HG02798 (cell line): Measurements from ENCODE around the gene ZKSCAN1.

Experiments used
- ATAC-seq: cut with Tn5 transposase; IDR thresholded peaks from one replicate; pipeline ENCODE4 v1.9.1; 2021; ENCODE audit warnings: mild to moderate bottlenecking; ENCODE audit not compliant: unreplicated experiment, poor library complexity

ZKSCAN1 gene

DNA sequence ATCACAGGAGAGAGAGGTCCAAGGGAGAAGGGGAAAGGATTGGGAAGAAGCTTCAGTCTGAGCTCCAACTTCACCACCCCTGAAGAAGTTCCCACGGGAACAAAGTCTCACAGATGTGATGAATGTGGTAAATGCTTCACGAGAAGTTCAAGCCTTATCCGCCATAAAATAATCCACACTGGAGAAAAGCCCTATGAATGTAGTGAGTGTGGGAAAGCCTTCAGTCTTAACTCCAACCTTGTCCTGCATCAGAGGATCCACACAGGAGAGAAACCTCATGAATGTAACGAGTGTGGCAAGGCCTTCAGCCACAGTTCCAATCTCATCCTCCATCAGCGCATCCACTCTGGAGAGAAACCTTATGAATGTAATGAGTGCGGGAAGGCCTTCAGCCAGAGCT is 18.1 kb downstream of the ZKSCAN1 start:
- no peak for ATAC-seq

DNA sequence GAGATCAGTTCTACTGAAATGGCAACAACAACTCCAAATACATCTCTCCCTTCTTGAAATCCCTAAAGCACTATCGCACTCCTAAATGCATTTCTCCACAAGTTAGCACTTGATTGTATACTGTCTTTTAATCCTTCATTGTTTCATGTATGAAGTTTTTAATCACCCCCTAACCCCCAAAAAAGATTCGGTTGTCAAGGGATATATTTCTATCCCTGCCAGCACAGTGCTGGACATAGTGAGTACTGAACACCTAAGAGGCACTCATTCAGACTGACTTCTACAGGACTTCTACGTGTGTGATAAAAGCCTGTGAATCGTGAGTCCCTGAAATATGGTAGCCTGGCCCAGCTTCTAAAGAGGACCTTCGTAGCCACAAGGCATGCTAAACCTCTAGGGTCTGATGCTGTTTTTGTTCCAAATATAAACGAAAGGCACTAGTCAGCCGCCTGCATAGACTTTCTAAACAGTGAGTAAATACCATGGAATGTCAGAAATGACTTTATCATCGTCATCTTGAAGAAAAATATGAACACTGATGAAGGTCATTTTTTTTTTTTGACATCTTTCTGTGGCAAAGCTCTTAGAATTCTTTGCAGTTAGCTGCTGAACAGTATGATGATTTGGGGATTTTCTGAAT is 19.6 kb downstream of the ZKSCAN1 start:
- ATAC-seq, result no peak

- ATAC-seq, result no peak
These were observed 20.5 kb downstream of the ZKSCAN1 start for GRCh38 chr7:100035876-100036275.

DNA sequence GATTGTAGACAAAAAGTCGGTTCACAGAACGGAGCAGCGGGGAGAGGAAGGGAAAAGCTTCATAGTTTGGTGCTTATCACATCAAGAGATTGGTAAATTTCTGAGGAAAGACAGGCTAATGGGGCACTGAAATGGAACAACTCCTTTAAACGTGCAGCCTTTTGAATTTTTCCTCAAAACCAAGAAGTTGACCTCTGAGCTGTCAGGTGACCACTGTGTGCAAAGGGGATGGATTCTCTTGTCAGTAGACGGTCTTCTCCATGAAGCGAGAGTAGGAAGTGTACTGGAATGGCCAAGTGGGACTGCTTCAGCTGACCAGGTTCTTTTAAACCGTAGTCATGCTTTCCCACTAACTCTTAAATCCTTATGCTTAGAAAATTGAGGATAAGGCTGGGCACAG is 22.9 kb downstream of the ZKSCAN1 start:
- no peak for ATAC-seq

GRCh38 chr7:100040575-100040974 is 25.2 kb downstream of the ZKSCAN1 start:
- no peak for ATAC-seq

GRCh38 chr7:100044718-100045117 is 29.3 kb downstream of the ZKSCAN1 start:
- no peak for ATAC-seq

DNA sequence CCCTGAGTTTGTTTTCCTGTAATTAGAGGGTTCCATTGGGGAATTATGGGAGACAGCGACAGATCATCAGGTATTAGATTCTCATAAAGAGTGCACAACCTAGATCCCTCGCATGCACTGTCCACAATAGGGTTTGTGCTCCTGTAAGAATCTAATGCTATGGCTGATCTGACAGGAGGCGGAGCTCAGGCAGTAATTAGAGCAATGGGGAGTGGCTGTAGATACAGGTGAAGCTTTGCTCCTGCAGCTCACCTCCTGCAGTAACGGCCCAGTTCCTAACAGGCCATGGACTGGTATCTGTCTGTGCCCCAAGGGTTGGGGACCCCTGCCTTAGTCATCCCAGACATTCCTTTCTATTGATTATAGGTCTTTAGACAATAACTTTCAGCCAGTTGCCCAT is 33.3 kb downstream of the ZKSCAN1 start:
- no peak for ATAC-seq

DNA sequence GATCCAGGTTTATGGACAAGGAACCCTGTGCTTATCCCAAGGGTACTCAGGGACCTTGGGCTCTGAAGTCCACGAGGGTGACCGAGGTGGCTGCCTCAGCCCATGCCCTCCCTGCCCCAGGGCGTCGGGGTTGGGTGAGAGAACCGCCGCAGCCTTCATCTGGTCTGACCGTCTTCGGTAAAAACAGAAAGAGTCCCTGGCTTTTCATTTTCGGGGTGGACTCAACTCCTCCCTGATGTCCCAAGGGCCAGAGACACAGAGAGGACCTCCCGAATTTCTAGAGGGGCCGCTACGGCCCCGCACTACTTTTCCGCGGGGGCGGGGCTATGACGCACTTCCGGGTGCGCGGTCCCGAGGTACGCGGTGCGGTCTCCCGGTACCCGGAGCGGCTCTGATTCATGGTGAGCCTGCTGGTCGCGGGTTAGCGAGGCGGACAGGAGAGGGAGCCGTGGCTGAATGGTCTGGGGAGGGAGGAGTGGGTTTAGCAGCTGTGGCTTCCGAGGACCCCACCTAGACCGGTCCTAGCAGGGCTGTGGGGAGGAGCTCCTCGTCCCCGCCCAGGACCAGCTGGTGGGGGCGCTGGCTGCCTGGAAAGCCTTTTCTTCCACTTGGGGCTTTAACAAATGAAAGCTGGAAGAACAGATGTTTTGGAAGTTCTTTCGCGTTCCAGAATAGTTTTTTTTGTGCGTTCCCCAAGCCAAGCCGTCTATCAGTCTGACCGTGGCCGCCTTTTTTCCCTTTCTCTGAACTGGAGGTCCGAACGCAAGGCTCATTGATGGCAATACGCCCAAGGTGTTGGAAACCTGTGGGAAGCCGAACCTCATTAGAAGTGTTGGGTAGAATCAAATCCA is 34.3 kb downstream of the ZKSCAN1 start, which contains the start of gene ZSCAN21:
TSS of gene ZSCAN21 (plus strand) at position 334 of the 851 bp plus-strand sequence. CDS start 7,233 bp downstream, outside the sequence.
- ATAC-seq, result peak; percentile 95

DNA sequence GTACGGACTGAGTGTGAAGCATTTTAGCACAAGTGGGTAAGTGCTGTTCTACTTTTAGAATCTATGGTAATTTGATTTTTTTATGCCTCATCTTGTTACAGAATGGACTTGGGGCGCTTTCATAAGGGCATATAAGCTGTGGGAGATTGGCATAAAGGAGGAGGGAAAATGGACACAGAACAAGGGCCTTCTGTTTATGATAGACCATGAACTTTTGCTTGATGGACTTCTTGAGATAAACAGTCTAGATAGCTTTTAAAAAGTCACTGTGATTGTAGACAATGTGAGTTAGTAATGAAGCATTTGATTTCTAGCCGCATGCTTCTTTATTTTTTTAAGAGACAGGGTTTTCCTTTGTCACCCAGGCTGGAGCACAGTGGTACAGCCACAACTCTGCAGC is 36.2 kb downstream of the ZKSCAN1 start:
- ATAC-seq, result no peak

DNA sequence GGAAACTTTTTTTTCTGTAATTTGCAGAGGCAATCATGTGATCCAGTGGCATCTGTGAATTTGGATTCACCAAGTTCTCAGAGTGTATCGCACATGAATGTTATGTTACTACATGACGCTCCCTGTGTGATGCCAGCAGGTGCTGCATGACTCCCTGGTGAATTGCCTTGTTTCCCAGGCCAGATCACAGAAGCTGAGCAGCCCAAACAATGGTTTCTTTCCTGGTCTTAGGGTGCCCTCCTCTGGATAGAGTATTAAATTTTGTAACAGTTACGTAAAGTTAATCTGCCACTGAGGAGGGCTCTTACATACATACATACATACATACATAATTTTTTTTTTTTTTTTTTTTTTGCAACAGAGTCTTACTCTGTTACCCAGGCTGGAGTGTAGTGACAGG is 37.8 kb downstream of the ZKSCAN1 start:
- ATAC-seq, result no peak

DNA sequence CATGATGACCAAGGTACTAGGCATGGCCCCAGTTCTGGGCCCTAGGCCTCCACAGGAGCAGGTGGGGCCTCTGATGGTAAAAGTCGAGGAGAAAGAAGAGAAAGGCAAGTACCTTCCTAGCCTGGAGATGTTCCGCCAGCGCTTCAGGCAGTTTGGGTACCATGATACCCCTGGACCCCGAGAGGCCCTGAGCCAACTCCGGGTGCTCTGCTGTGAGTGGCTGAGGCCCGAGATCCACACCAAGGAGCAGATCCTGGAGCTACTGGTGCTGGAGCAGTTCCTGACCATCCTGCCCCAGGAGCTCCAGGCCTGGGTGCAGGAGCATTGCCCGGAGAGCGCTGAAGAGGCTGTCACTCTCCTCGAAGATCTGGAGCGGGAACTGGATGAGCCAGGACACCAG is 41.6 kb downstream of the ZKSCAN1 start:
- no peak for ATAC-seq

DNA sequence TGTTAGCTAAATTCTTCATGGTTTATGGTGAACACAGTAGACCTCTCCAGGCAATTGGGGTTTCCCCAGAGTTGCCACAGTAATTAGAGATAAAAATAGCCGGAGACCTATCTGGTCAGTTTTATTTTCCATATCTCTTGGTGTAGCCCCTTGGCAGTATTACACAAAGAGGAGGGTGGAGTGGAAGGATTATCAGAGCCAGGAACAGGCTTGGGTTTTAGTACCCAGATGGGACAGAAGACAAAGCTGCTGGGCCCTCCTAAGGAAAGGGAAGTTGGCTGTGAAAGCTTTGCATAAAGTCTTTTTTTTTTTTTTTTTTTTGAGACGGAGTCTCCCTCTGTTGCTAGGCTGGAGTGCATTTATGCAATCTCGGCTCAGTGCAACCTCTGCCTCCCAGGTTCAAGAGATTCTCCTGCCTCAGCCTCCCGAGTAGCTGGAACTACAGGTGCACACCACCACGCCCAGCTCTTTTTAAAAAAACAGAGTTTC is 43.9 kb downstream of the ZKSCAN1 start:
- no peak for ATAC-seq

GRCh38 chr7:100061518-100062193 is 46.3 kb downstream of the ZKSCAN1 start:
- ATAC-seq, result no peak

DNA sequence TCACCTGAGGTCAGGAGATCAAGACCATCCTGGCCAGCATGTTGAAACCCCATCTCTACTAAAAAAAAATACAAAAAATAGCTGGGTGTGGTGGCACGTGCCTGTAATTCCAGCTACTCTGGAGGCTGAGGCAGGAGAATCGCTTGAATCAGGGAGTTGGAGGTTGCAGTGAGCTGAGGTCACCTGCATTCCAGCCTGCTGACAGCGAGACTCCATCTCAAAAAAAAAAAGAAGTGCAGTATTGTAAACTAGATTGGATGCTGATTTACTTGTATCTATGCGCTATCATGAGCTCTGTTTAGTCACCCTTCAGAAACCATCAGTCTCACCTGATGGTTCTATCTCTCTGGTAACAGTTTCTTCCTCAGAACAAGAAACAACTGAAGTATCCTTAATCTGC is 48.0 kb downstream of the ZKSCAN1 start:
- no peak for ATAC-seq

DNA sequence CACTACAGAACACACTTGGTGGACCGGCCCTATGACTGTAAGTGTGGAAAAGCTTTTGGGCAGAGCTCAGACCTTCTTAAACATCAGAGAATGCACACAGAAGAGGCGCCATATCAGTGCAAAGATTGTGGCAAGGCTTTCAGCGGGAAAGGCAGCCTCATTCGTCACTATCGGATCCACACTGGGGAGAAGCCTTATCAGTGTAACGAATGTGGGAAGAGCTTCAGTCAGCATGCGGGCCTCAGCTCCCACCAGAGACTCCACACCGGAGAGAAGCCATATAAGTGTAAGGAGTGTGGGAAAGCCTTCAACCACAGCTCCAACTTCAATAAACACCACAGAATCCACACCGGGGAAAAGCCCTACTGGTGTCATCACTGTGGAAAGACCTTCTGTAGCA is 48.8 kb downstream of the ZKSCAN1 start:
- no peak for ATAC-seq

- no peak for ATAC-seq
These were observed 50.2 kb downstream of the ZKSCAN1 start for GRCh38 chr7:100065452-100066186.

DNA sequence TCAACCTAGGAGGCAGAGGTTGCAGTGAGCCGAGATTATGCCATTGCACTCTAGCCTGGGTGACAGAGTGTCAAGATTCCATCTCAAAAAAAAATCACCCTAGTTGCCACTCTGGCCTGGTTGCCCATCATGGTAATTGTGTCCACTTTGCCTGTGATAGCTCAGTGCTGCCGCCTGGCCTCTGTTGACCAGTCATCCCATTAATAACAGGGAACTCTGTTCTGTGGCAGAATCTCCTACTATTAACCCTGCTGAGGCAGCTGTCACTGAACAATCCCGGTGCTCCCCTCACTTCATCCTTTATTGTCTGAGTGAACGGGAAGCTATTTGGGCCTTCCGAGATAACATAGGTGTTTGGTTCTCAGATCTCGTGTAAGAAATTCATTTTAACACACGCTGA is 51.6 kb downstream of the ZKSCAN1 start:
- ATAC-seq, result no peak

DNA sequence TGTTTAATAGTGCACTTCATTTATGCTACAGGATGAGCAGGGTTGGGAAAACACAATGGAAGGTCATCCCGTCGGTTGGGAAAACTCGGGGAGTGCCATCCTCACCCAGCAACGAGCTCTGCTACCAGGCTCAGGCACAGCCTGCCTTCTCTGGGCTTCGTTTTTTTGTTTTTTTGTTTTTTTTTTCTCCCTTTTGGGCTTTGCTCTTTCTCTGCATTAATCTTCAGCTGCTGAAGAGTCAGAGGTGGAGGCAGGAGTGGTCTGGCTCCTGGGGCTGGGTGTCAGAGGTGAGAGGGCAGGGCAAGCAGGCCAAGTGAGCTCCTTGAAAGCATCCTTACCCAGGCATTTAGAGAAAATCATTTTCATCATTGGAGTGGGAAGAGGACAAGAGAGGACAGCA is 54.6 kb downstream of the ZKSCAN1 start:
- ATAC-seq, result no peak

- no peak for ATAC-seq
These were observed 55.8 kb downstream of the ZKSCAN1 start for GRCh38 chr7:100071018-100071723.

DNA sequence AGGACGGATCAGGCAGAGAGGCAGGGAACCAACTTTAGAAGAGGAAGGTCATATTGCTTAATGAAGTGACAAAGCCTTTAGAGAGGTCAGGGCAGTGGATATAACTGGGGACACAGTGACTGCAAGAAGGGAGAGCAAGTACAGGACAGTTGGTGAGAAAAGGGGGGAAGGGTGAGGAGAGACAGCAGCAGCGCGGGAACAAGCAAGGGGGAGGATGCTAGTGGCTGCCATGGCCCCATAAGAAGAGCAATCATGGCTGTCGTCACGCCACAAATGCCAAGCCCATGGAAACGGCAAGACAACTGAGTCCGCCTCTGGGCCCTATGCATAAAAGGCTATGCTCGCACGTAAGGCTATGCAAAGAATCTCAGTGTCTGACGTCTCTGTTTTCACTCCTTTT is 57.1 kb downstream of the ZKSCAN1 start:
- no peak for ATAC-seq
